Liver (tissue), 9 donors: ENCODE data around the gene LSMEM2. TPM values are rescaled to one million over a fixed set of nuclear protein-coding genes. Genes with fewer than 3 reads are reported as not detected.

Experiments
- DNase-seq: peaks from one replicate; pipeline ENCODE4 v3.0.0-alpha.2; 2017; ENCODE audit warnings: low spot score
- H3K27ac ChIP-seq, 2 donors: one replicate each; pipeline ENCODE4 v1.7.0; 2013; ENCODE audit warnings: inconsistent platforms in 2 of 2, low read length in 2 of 2, control low read depth in 1 of 2, low read depth in 1 of 2, mild to moderate bottlenecking in 1 of 2
- H3K27me3 ChIP-seq, 4 donors: one replicate each; pipeline versions ENCODE4 v1.6.1 to v1.7.0; 2013; ENCODE audit warnings: low read length in 3 of 4, inconsistent platforms in 1 of 4, mild to moderate bottlenecking in 1 of 4, moderate library complexity in 1 of 4; ENCODE audit not compliant: control insufficient read depth in 4 of 4, insufficient read depth in 4 of 4
- H3K36me3 ChIP-seq, 4 donors: one replicate each; pipeline versions ENCODE4 v1.6.1 to v1.7.0; 2013; ENCODE audit warnings: low read length in 3 of 4, mild to moderate bottlenecking in 3 of 4, low read depth in 1 of 4, moderate library complexity in 1 of 4; ENCODE audit not compliant: control insufficient read depth in 4 of 4, insufficient read depth in 3 of 4
- H3K4me1 ChIP-seq, 4 donors: one replicate each; pipeline versions ENCODE4 v1.6.1 to v1.7.0; 2013; ENCODE audit warnings: low read length in 3 of 4, mild to moderate bottlenecking in 3 of 4, moderate library complexity in 1 of 4; ENCODE audit not compliant: control insufficient read depth in 4 of 4, insufficient read depth in 4 of 4
- H3K4me3 ChIP-seq, 3 donors: one replicate each; pipeline versions ENCODE4 v1.6.1 to v1.7.0; 2013; ENCODE audit warnings: low read length in 3 of 3, control low read depth in 1 of 3, low read depth in 1 of 3, mild to moderate bottlenecking in 1 of 3
- H3K9ac ChIP-seq, 2 donors: one replicate each; pipeline ENCODE4 v1.7.0; 2013; ENCODE audit warnings: low read length in 2 of 2, mild to moderate bottlenecking in 2 of 2, moderate library complexity in 2 of 2, control low read depth in 1 of 2, low read depth in 1 of 2
- H3K9me3 ChIP-seq, 4 donors: one replicate each; pipeline versions ENCODE4 v1.6.1 to v1.7.0; 2013; ENCODE audit warnings: low read length in 3 of 4; ENCODE audit not compliant: control insufficient read depth in 4 of 4
- ATF3 ChIP-seq: IDR thresholded peaks from 2 replicates; pipeline ENCODE4 v1.6.1; 2016; ENCODE audit warnings: antibody characterized with exemption
- CTCF ChIP-seq: fragments of 150-350 bp; IDR thresholded peaks from 2 replicates; pipeline ENCODE4 v1.5.1; 2017; ENCODE audit warnings: improper control_type of control experiment, low read depth, low read length; ENCODE audit not compliant: missing input control
- EGR1 ChIP-seq, 2 donors: IDR thresholded peaks; 2 replicates each; pipeline ENCODE4 v1.6.1; 2016 to 2018; ENCODE audit warnings: antibody characterized with exemption in 2 of 2, low read depth in 2 of 2
- FOXA1 ChIP-seq: IDR thresholded peaks from 2 replicates; pipeline ENCODE4 v1.6.1; 2016; ENCODE audit warnings: antibody characterized with exemption
- FOXA2 ChIP-seq: IDR thresholded peaks from 2 replicates; pipeline ENCODE4 v1.6.1; 2016; ENCODE audit warnings: antibody characterized with exemption
- GABPA ChIP-seq, 2 donors: IDR thresholded peaks in 1 of 2; conservative IDR thresholded peaks in 1 of 2; 2 replicates each; pipeline ENCODE4 v1.6.1; 2016; ENCODE audit warnings: antibody characterized with exemption in 2 of 2, mild to moderate bottlenecking in 1 of 2, moderate library complexity in 1 of 2
- HNF4A ChIP-seq, 2 donors: conservative IDR thresholded peaks; 2 replicates each; pipeline ENCODE4 v1.6.1; 2016; ENCODE audit warnings: antibody characterized with exemption in 2 of 2, mild to moderate bottlenecking in 2 of 2
- HNF4G ChIP-seq: IDR thresholded peaks from 2 replicates; pipeline ENCODE4 v1.6.1; 2016; ENCODE audit warnings: antibody characterized with exemption
- JUND ChIP-seq, 2 donors: IDR thresholded peaks; 2 replicates each; pipeline ENCODE4 v1.6.1; 2016; ENCODE audit warnings: antibody characterized with exemption in 2 of 2
- MAX ChIP-seq: IDR thresholded peaks from 2 replicates; pipeline ENCODE4 v1.6.1; 2016; ENCODE audit warnings: antibody characterized with exemption
- NR2F2 ChIP-seq: IDR thresholded peaks from 2 replicates; pipeline ENCODE4 v1.6.1; 2016; ENCODE audit warnings: antibody characterized with exemption
- RAD21 ChIP-seq, 2 donors: IDR thresholded peaks; 2 replicates each; pipeline ENCODE4 v1.6.1; 2016; ENCODE audit warnings: antibody characterized with exemption in 2 of 2, mild to moderate bottlenecking in 2 of 2
- RXRA ChIP-seq, 2 donors: IDR thresholded peaks; 2 replicates each; pipeline ENCODE4 v1.6.1; 2017 to 2018; ENCODE audit warnings: antibody characterized with exemption in 2 of 2, mild to moderate bottlenecking in 1 of 2
- SP1 ChIP-seq: IDR thresholded peaks from 2 replicates; pipeline ENCODE4 v1.6.1; 2018; ENCODE audit warnings: antibody characterized with exemption, mild to moderate bottlenecking
- TAF1 ChIP-seq: conservative IDR thresholded peaks from 2 replicates; pipeline ENCODE4 v1.6.1; 2016; ENCODE audit warnings: antibody characterized with exemption, mild to moderate bottlenecking
- YY1 ChIP-seq: IDR thresholded peaks from 2 replicates; pipeline ENCODE4 v1.6.1; 2016; ENCODE audit warnings: antibody characterized with exemption, mild to moderate bottlenecking
- WGBS: extraction: QIAGEN DNeasy Blood & Tissue Kit; methylation state at CpG from one replicate; pipeline ENCODE4 v1.1.7; 2013; 5-methylcytosine and 5-hydroxymethylcytosine counted together
- polyA plus RNA-seq, 2 donors: library from polyadenylated mRNA; stranded (reverse) in 1 of 2; unstranded in 1 of 2; fragments of 200-250 nt in 1 of 2; fragments of >200 nt in 1 of 2; fragmentation: Nextera tagmentation in 1 of 2; extraction: Ambion mirVana in 1 of 2; gene quantifications; one replicate each; pipeline versions ENCODE4 v1.2.1 to v1.2.3, GENCODE V29; 2013 to 2015
- total RNA-seq, 2 donors: library from RNA; depleted of rRNA; stranded (reverse); fragments of >200 nt; gene quantifications; one replicate each; pipeline ENCODE4 v1.2.3, GENCODE V29; 2014
- TF ChIP-seq, protein P1 (sequence below): IDR thresholded peaks from 2 replicates; pipeline ENCODE4 v1.6.1; 2016; ENCODE audit warnings: antibody characterized with exemption
- TF ChIP-seq, protein P2 (sequence below): IDR thresholded peaks from 2 replicates; pipeline ENCODE4 v1.6.1; 2016; ENCODE audit warnings: antibody characterized with exemption, mild to moderate bottlenecking
- donor health status: healthy.
- donor health status: healthy.
- donor health status: healthy.
- donor health status: healthy.
- donor health status: healthy.

Gene LSMEM2
- total and polyA plus RNA-seq, 4 donors: 0.03 to 0.08 TPM; not detected in 2

GRCh38 chr3:50264383-50264963 lies 14.4 kb upstream of the LSMEM2 start:
- Histone ChIP-seq H3K4me1 (peaks cover 5 to 42% (median 13%) of the 10 kb centered on the region in 4 donors), H3K36me3 (no peaks in the 10 kb centered on the region), H3K9me3 (no peaks in the 10 kb centered on the region), H3K4me3 (no peak overlapping the region), H3K27ac (peak overlapping the region in 1 of 2 donors; percentile 43), H3K27me3 (no peaks in the 10 kb centered on the region), H3K9ac (no peak overlapping the region)
- no peak for DNase-seq
- TF ChIP-seq SP1: peak; percentile 31
- no peak for TF ChIP-seq RXRA (IDR thresholded peaks at IDR 0.05)
- TF ChIP-seq NR2F2: no peak
- TF ChIP-seq CTCF: no peak
- 63% methylated on average over 7 of the region's 7 CpGs for WGBS

DNA sequence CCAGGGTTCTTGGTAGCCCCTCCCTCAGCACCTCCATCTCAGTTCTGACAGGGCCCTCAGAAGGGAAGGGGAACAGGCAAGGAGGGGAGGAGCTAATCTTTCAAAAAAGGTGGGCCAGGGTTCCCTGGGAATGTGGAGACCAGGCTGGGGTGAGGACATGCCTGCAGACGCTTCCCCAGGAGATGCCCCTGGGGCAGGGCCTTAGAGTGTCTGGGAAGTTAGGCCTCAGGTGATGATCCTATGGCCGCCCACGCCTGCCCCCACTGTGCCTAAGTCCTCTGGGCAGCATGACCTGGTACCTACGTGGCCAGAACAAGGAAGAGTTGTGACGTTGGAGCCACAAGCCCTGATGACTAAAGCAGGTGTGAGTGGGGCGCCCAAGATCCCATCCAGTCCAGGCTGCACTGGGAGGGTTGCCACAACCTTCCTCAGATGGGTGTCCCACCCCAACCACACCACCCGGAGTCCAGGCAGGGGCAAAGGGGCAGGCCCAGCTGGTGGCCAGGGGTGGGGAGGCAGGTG lies 13.9 kb upstream of the LSMEM2 start:
- WGBS: 85% methylated on average over 7 of the region's 7 CpGs
- Histone ChIP-seq H3K9ac (no peak overlapping the region), H3K27me3 (no peaks in the 10 kb centered on the region), H3K27ac (peak overlapping the region; percentile 32 to 43), H3K36me3 (no peaks in the 10 kb centered on the region), H3K9me3 (no peaks in the 10 kb centered on the region), H3K4me1 (peaks cover 3 to 37% (median 10%) of the 10 kb centered on the region in 4 donors), H3K4me3 (no peak overlapping the region)
- TF ChIP-seq RXRA (IDR thresholded peaks at IDR 0.05) (no peak), FOXA2 (no peak), TAF1 (no peak), JUND (IDR thresholded peaks at IDR 0.05) (no peak), NR2F2 (no peak), MAX (no peak), EGR1 (IDR thresholded peaks at IDR 0.05; ENCODE audit: low read depth in 2 of 2) (no peak), GABPA (IDR thresholded peaks at IDR 0.05 in 1 of 2, conservative IDR thresholded peaks at IDR 0.05 in 1 of 2) (no peak), YY1 (no peak), SP1 (no peak), RAD21 (IDR thresholded peaks at IDR 0.05) (no peak), HNF4A (conservative IDR thresholded peaks at IDR 0.05) (no peak), CTCF (no peak), HNF4G (no peak), ATF3 (no peak), FOXA1 (no peak)
- TF ChIP-seq, protein P1, sequence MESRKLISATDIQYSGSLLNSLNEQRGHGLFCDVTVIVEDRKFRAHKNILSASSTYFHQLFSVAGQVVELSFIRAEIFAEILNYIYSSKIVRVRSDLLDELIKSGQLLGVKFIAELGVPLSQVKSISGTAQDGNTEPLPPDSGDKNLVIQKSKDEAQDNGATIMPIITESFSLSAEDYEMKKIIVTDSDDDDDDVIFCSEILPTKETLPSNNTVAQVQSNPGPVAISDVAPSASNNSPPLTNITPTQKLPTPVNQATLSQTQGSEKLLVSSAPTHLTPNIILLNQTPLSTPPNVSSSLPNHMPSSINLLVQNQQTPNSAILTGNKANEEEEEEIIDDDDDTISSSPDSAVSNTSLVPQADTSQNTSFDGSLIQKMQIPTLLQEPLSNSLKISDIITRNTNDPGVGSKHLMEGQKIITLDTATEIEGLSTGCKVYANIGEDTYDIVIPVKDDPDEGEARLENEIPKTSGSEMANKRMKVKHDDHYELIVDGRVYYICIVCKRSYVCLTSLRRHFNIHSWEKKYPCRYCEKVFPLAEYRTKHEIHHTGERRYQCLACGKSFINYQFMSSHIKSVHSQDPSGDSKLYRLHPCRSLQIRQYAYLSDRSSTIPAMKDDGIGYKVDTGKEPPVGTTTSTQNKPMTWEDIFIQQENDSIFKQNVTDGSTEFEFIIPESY: no peak
- TF ChIP-seq, protein P2, sequence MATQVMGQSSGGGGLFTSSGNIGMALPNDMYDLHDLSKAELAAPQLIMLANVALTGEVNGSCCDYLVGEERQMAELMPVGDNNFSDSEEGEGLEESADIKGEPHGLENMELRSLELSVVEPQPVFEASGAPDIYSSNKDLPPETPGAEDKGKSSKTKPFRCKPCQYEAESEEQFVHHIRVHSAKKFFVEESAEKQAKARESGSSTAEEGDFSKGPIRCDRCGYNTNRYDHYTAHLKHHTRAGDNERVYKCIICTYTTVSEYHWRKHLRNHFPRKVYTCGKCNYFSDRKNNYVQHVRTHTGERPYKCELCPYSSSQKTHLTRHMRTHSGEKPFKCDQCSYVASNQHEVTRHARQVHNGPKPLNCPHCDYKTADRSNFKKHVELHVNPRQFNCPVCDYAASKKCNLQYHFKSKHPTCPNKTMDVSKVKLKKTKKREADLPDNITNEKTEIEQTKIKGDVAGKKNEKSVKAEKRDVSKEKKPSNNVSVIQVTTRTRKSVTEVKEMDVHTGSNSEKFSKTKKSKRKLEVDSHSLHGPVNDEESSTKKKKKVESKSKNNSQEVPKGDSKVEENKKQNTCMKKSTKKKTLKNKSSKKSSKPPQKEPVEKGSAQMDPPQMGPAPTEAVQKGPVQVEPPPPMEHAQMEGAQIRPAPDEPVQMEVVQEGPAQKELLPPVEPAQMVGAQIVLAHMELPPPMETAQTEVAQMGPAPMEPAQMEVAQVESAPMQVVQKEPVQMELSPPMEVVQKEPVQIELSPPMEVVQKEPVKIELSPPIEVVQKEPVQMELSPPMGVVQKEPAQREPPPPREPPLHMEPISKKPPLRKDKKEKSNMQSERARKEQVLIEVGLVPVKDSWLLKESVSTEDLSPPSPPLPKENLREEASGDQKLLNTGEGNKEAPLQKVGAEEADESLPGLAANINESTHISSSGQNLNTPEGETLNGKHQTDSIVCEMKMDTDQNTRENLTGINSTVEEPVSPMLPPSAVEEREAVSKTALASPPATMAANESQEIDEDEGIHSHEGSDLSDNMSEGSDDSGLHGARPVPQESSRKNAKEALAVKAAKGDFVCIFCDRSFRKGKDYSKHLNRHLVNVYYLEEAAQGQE: no peak
- DNase-seq: no peak
